B cell (primary cell): Measurements from ENCODE around the gene ARAP1. TPM values are rescaled to one million over a fixed set of nuclear protein-coding genes. Genes with fewer than 3 reads are reported as not detected.

Source experiments
- ATAC-seq: fragments of 200-7000 bp; cut with Tn5 transposase; one replicate; pipeline ENCODE4 v1.10.0; 2021; ENCODE audit warnings: low read depth, mild to moderate bottlenecking, moderate number of reproducible peaks, moderate library complexity
- CTCF ChIA-PET: fragments of 350-600 bp; sonication (Branson Sonifier 250); formaldehyde crosslinking; loops from one replicate; lab custom pipeline; 2021; ENCODE audit warnings: antibody characterized with exemption, inconsistent platforms; lab: Charles Lee
- POLR2A ChIA-PET: fragments of 350-600 bp; sonication (Branson Sonifier 250); formaldehyde crosslinking; loops from one replicate; lab custom pipeline; 2021; ENCODE audit warnings: antibody characterized with exemption; lab: Charles Lee
- DNase-seq: peaks from one replicate; pipeline ENCODE4 v3.0.0; 2013
- H2AFZ ChIP-seq: 2 replicates; pipeline ENCODE4 v1.6.1; 2012; ENCODE audit warnings: mild to moderate bottlenecking, low read depth, low read length; ENCODE audit not compliant: insufficient read depth, poor library complexity, severe bottlenecking
- H3K27ac ChIP-seq, 2 donors: 1 replicate in 1 of 2; 2 replicates in 1 of 2; pipeline ENCODE4 v1.5.1; 2012 to 2013; ENCODE audit warnings: low read length in 2 of 2, mild to moderate bottlenecking in 2 of 2, moderate library complexity in 1 of 2
- H3K27me3 ChIP-seq, 4 experiments: fragments of 200-600 bp in 1 of 4; sonication (generic) in 1 of 4; replicated peaks in 1 of 4; 1 replicate in 2 of 4; 2 replicates in 2 of 4; pipeline versions ENCODE4 v1.6.1 to v1.7.0; 2013 to 2016; ENCODE audit warnings: low read length in 3 of 4, mild to moderate bottlenecking in 2 of 4, mixed read lengths in 1 of 4, moderate library complexity in 1 of 4; ENCODE audit not compliant: insufficient read depth in 4 of 4, control insufficient read depth in 3 of 4; ENCODE audit errors: control extremely low read depth in 1 of 4
- H3K36me3 ChIP-seq, 2 experiments: replicated peaks in 1 of 2; 1 replicate in 1 of 2; 2 replicates in 1 of 2; pipeline versions ENCODE4 v1.6.1 to v1.7.1; 2013; ENCODE audit warnings: low read length in 1 of 2; ENCODE audit not compliant: insufficient read depth in 2 of 2, control insufficient read depth in 1 of 2; ENCODE audit errors: control extremely low read depth in 1 of 2, extremely low read depth in 1 of 2
- H3K4me1 ChIP-seq, 2 donors: fragments of 200-600 bp in 1 of 2; sonication (generic) in 1 of 2; 1 replicate in 1 of 2; 2 replicates in 1 of 2; pipeline versions ENCODE4 v1.5.1 to v1.6.1; 2013 to 2017; ENCODE audit warnings: low read length in 2 of 2; ENCODE audit not compliant: control insufficient read depth in 2 of 2, insufficient read depth in 2 of 2
- H3K4me2 ChIP-seq: replicated peaks from 2 replicates; pipeline ENCODE3; 2012; ENCODE audit warnings: mild to moderate bottlenecking, low read depth, low read length; ENCODE audit not compliant: poor library complexity, severe bottlenecking
- H3K4me3 ChIP-seq, 5 experiments: fragments of 200-600 bp in 1 of 5; sonication (generic) in 1 of 5; 1 replicate in 3 of 5; 2 replicates in 2 of 5; pipeline versions ENCODE4 v1.5.1 to v1.7.0; 2011 to 2016; ENCODE audit warnings: low read length in 4 of 5, mild to moderate bottlenecking in 4 of 5, low read depth in 2 of 5, control low read depth in 1 of 5, moderate library complexity in 1 of 5; ENCODE audit not compliant: insufficient read depth in 1 of 5; ENCODE audit errors: control extremely low read depth in 1 of 5, extremely low read depth in 1 of 5
- H3K79me2 ChIP-seq: fragments of 200-600 bp; sonication (generic); one replicate; pipeline ENCODE4 v1.6.0; 2016; ENCODE audit warnings: low read length; ENCODE audit not compliant: control insufficient read depth, insufficient read depth
- H3K9ac ChIP-seq: fragments of 200-600 bp; sonication (generic); 2 replicates; pipeline ENCODE4 v1.6.1; 2017; ENCODE audit warnings: mild to moderate bottlenecking, low read length, moderate library complexity
- H3K9me3 ChIP-seq, 3 donors: one replicate each; pipeline versions ENCODE4 v1.6.1 to v1.7.1; 2013; ENCODE audit warnings: low read length in 2 of 3; ENCODE audit not compliant: control insufficient read depth in 2 of 3, insufficient read depth in 1 of 3; ENCODE audit errors: control extremely low read depth in 1 of 3
- H4K20me1 ChIP-seq: 2 replicates; pipeline ENCODE4 v1.6.0; 2012; ENCODE audit warnings: mild to moderate bottlenecking, low read length; ENCODE audit not compliant: insufficient read depth, control insufficient read depth, poor library complexity, severe bottlenecking
- H3K27ac Mint-ChIP-seq: one replicate; pipeline ENCODE4 v1.8.0; 2021; ENCODE audit warnings: mixed read lengths
- H3K27me3 Mint-ChIP-seq: one replicate; pipeline ENCODE4 v1.8.0; 2021; ENCODE audit warnings: mixed read lengths
- H3K4me1 Mint-ChIP-seq: one replicate; pipeline ENCODE4 v1.8.0; 2021; ENCODE audit warnings: mixed read lengths
- H3K4me3 Mint-ChIP-seq: one replicate; pipeline ENCODE4 v1.8.0; 2021; ENCODE audit warnings: mixed read lengths
- H3K9me3 Mint-ChIP-seq: one replicate; pipeline ENCODE4 v1.8.0; 2022; ENCODE audit warnings: mixed read lengths; ENCODE audit not compliant: insufficient read depth
- EZH2 ChIP-seq: IDR thresholded peaks from 2 replicates; pipeline ENCODE4 v1.6.1; 2012; ENCODE audit warnings: borderline replicate concordance, low read depth, mild to moderate bottlenecking, moderate library complexity, low read length; ENCODE audit not compliant: insufficient read depth, poor library complexity, severe bottlenecking
- WGBS: methylation state at CpG from one replicate; pipeline ENCODE4 v1.1.5; 2013; ENCODE audit warnings: missing lambda C conversion rate; ENCODE audit not compliant: insufficient coverage; 5-methylcytosine and 5-hydroxymethylcytosine counted together
- intact Hi-C: fragments of 100-400 bp; cut with micrococcal nuclease; formaldehyde crosslinking; loops from one replicate; pipeline ENCODE4 v1.10.0; 2022
- polyA plus RNA-seq: library from polyadenylated mRNA; depleted of rRNA; stranded (reverse); fragments of >200 nt; gene quantifications from 2 replicates; pipeline ENCODE4 v1.2.3, GENCODE V29; 2012
- total RNA-seq, 2 donors: library from RNA; stranded (reverse); fragments of 120-200 nt in 1 of 2; gene quantifications; 1 replicate in 1 of 2; 2 replicates in 1 of 2; pipeline versions ENCODE4 v1.2.3 to v1.2.4, GENCODE V29; 2013 to 2022
- TF ChIP-seq, protein P1 (sequence below): fragments of 200-600 bp; IDR thresholded peaks from one replicate; pipeline ENCODE4 v1.8.0; 2022; ENCODE audit warnings: antibody characterized with exemption, mild to moderate bottlenecking

Gene ARAP1
- total and polyA plus RNA-seq, 2 donors (not counting 1 experiment from before 2014, with no cell fraction given): 143 to 242 TPM

DNA sequence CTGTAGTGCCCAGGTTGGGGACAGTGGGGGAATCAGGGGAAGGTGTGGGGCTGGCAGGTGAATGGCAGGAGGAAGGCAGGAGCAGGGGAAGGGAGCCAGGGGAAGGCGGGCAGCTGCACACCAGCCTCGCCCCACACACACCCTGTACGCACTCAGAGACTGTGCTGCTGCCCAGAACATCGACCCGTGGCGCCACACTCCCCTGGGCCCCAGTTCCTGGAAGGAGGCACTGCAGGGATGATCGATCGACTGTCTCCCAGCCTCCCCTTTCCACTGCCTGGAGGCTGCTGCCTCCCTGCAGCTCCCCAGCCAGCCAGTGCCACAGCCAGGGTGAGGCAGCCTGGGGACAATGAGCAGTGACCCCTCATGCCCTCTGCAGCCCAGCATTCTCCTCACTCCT, 97.2 kb downstream of the ARAP1 start:
- H3K79me2 ChIP-seq: no peaks in the 10 kb centered on the region
- no peak overlapping the region for H3K4me2 ChIP-seq
- H4K20me1 ChIP-seq: no peaks in the 10 kb centered on the region
- H3K4me3 Mint-ChIP-seq: no peak overlapping the region
- no peak overlapping the region for H2AFZ ChIP-seq
- H3K4me3 ChIP-seq: no peak overlapping the region
- H3K27me3 Mint-ChIP-seq: peaks cover 20% of the 10 kb centered on the region
- TF ChIP-seq, protein P1, sequence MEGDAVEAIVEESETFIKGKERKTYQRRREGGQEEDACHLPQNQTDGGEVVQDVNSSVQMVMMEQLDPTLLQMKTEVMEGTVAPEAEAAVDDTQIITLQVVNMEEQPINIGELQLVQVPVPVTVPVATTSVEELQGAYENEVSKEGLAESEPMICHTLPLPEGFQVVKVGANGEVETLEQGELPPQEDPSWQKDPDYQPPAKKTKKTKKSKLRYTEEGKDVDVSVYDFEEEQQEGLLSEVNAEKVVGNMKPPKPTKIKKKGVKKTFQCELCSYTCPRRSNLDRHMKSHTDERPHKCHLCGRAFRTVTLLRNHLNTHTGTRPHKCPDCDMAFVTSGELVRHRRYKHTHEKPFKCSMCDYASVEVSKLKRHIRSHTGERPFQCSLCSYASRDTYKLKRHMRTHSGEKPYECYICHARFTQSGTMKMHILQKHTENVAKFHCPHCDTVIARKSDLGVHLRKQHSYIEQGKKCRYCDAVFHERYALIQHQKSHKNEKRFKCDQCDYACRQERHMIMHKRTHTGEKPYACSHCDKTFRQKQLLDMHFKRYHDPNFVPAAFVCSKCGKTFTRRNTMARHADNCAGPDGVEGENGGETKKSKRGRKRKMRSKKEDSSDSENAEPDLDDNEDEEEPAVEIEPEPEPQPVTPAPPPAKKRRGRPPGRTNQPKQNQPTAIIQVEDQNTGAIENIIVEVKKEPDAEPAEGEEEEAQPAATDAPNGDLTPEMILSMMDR: no peak
- no peak for TF ChIP-seq EZH2
- no peak overlapping the region for H3K27ac ChIP-seq
- no peaks in the 10 kb centered on the region for H3K4me1 ChIP-seq
- no peaks in the 10 kb centered on the region for H3K9me3 Mint-ChIP-seq
- ATAC-seq (no peak), DNase-seq (no peak)
- WGBS: 90% methylated on average over 8 of the region's 8 CpGs
- ChIA-PET POLR2A (no interaction called here), CTCF (no interaction called here)
- intact Hi-C loops: no loop called here
- H3K9ac ChIP-seq: no peak overlapping the region
- H3K27me3 ChIP-seq: peaks cover 0 to 8% (median 1%) of the 10 kb centered on the region in 4 experiments
- no peaks in the 10 kb centered on the region for H3K36me3 ChIP-seq
- no peaks in the 10 kb centered on the region for H3K9me3 ChIP-seq
- no peaks in the 10 kb centered on the region for H3K4me1 Mint-ChIP-seq
- H3K27ac Mint-ChIP-seq: no peak overlapping the region

GRCh38 chr11:72653649-72654048, 98.6 kb downstream of the ARAP1 start:
- Histone ChIP-seq H3K9ac (no peak overlapping the region), H3K9me3 (no peaks in the 10 kb centered on the region), H3K4me1 (no peaks in the 10 kb centered on the region), H3K79me2 (no peaks in the 10 kb centered on the region), H3K27ac (no peak overlapping the region), H3K27me3 (peaks cover 0 to 8% (median 1%) of the 10 kb centered on the region in 4 experiments), H3K4me3 (no peak overlapping the region), H2AFZ (no peak overlapping the region), H4K20me1 (no peaks in the 10 kb centered on the region), H3K36me3 (no peaks in the 10 kb centered on the region), H3K4me2 (no peak overlapping the region)
- intact Hi-C loops: no loop called here
- no peak for ATAC-seq
- WGBS: 79% methylated on average over 3 of the region's 3 CpGs
- H3K27ac Mint-ChIP-seq: no peak overlapping the region
- no peak for TF ChIP-seq EZH2
- H3K4me3 Mint-ChIP-seq: no peak overlapping the region
- CTCF ChIA-PET: no interaction called here
- no peaks in the 10 kb centered on the region for H3K9me3 Mint-ChIP-seq
- POLR2A ChIA-PET: interaction anchor here (0.5 kb wide), 1 partner anchor 921 kb away, joined by 4 read pairs; no protein-coding TSS in a partner anchor
- H3K27me3 Mint-ChIP-seq: peaks cover 10% of the 10 kb centered on the region
- H3K4me1 Mint-ChIP-seq: no peaks in the 10 kb centered on the region
- no peak for DNase-seq
